ENCODE measurements around the gene MYG1. TPM values are rescaled to one million over a fixed set of nuclear protein-coding genes. Genes with fewer than 3 reads are reported as not detected.

The MYG1 gene
- total and polyA plus RNA-seq, 2 experiments from 2014 or later, result 25.5 to 35.9 TPM

GRCh38 chr12:53274445-53274844 is 25.1 kb upstream of the MYG1 start:
- Histone ChIP-seq H2AFZ (no peak overlapping the region), H3K4me3 (no peak overlapping the region), H3K27me3 (no peaks in the 10 kb centered on the region), H3K4me1 (ENCODE audit: insufficient read depth) (no peaks in the 10 kb centered on the region), H3K27ac (no peak overlapping the region), H3K79me2 (peaks cover 9% of the 10 kb centered on the region), H3K36me3 (replicated peaks; ENCODE audit: insufficient read depth, low read depth) (no peaks in the 10 kb centered on the region), H3K9me2 (replicated peaks; ENCODE audit: insufficient read depth) (no peaks in the 10 kb centered on the region), H3K9me3 (ENCODE audit: low read depth) (no peaks in the 10 kb centered on the region), H4K20me1 (ENCODE audit: insufficient read depth, poor library complexity, severe bottlenecking) (no peaks in the 10 kb centered on the region), H3K4me2 (no peak overlapping the region)
- peak; percentile 32 for DNase-seq (ENCODE audit: low spot score)
- WGBS (ENCODE audit: low lambda C conversion rate, missing lambda C conversion rate), result 86% methylated on average over 5 of the region's 5 CpGs
- no peak for TF ChIP-seq EZH2phosphoT487 (IDR thresholded peaks at IDR 0.05; ENCODE audit: low read depth, severe bottlenecking, unreplicated experiment)
- TF ChIP-seq CTCF (IDR thresholded peaks at IDR 0.05; ENCODE audit: poor library complexity), result no peak
- TF ChIP-seq EZH2 (IDR thresholded peaks at IDR 0.05; ENCODE audit: borderline replicate concordance), result no peak

GRCh38 chr12:53276511-53276910 is 23.0 kb upstream of the MYG1 start:
- H3K36me3 ChIP-seq (replicated peaks; ENCODE audit: insufficient read depth, low read depth), result no peaks in the 10 kb centered on the region
- DNase-seq (ENCODE audit: low spot score), result no peak
- 97% methylated on average over 11 of the region's 11 CpGs for WGBS (ENCODE audit: low lambda C conversion rate, missing lambda C conversion rate)
- no peak overlapping the region for H3K27ac ChIP-seq
- no peaks in the 10 kb centered on the region for H3K4me1 ChIP-seq (ENCODE audit: insufficient read depth)
- no peak overlapping the region for H2AFZ ChIP-seq
- no peaks in the 10 kb centered on the region for H4K20me1 ChIP-seq (ENCODE audit: insufficient read depth, poor library complexity, severe bottlenecking)
- no peaks in the 10 kb centered on the region for H3K9me2 ChIP-seq (replicated peaks; ENCODE audit: insufficient read depth)
- no peaks in the 10 kb centered on the region for H3K27me3 ChIP-seq
- H3K4me2 ChIP-seq, result no peak overlapping the region
- H3K4me3 ChIP-seq, result no peak overlapping the region
- H3K9me3 ChIP-seq (ENCODE audit: low read depth), result no peaks in the 10 kb centered on the region
- H3K79me2 ChIP-seq, result no peaks in the 10 kb centered on the region
- TF ChIP-seq CTCF (IDR thresholded peaks at IDR 0.05; ENCODE audit: poor library complexity), result no peak
- TF ChIP-seq EZH2 (IDR thresholded peaks at IDR 0.05; ENCODE audit: borderline replicate concordance), result no peak
- TF ChIP-seq EZH2phosphoT487 (IDR thresholded peaks at IDR 0.05; ENCODE audit: low read depth, severe bottlenecking, unreplicated experiment), result no peak

GRCh38 chr12:53277981-53278380 is 21.5 kb upstream of the MYG1 start:
- no peaks in the 10 kb centered on the region for H3K9me2 ChIP-seq (replicated peaks; ENCODE audit: insufficient read depth)
- no peak overlapping the region for H3K4me2 ChIP-seq
- no peak overlapping the region for H2AFZ ChIP-seq
- H3K36me3 ChIP-seq (replicated peaks; ENCODE audit: insufficient read depth, low read depth), result no peaks in the 10 kb centered on the region
- H3K9me3 ChIP-seq (ENCODE audit: low read depth), result no peaks in the 10 kb centered on the region
- no peak overlapping the region for H3K4me3 ChIP-seq
- H3K4me1 ChIP-seq (ENCODE audit: insufficient read depth), result no peaks in the 10 kb centered on the region
- no peak for TF ChIP-seq EZH2 (IDR thresholded peaks at IDR 0.05; ENCODE audit: borderline replicate concordance)
- TF ChIP-seq CTCF (IDR thresholded peaks at IDR 0.05; ENCODE audit: poor library complexity), result no peak
- TF ChIP-seq EZH2phosphoT487 (IDR thresholded peaks at IDR 0.05; ENCODE audit: low read depth, severe bottlenecking, unreplicated experiment), result no peak
- no peaks in the 10 kb centered on the region for H3K27me3 ChIP-seq
- H3K79me2 ChIP-seq, result no peaks in the 10 kb centered on the region
- no peak overlapping the region for H3K27ac ChIP-seq
- H4K20me1 ChIP-seq (ENCODE audit: insufficient read depth, poor library complexity, severe bottlenecking), result no peaks in the 10 kb centered on the region
- DNase-seq (ENCODE audit: low spot score), result no peak
- 86% methylated on average over 9 of the region's 9 CpGs for WGBS (ENCODE audit: low lambda C conversion rate, missing lambda C conversion rate)
